Right lobe of liver (tissue), 6 donors: ENCODE data around the gene LIN9. TPM values are rescaled to one million over a fixed set of nuclear protein-coding genes. Genes with fewer than 3 reads are reported as not detected.

Source experiments
- ATAC-seq, 4 donors: fragments of 200-7000 bp; cut with Tn5 transposase; one replicate each; pipeline ENCODE4 v1.9.1; 2020; ENCODE audit warnings: mild to moderate bottlenecking in 4 of 4, moderate library complexity in 4 of 4
- DNase-seq, 3 donors: peaks; one replicate each; pipeline ENCODE4 v3.0.0-alpha.2; 2020
- H3K27ac ChIP-seq, 3 donors: fragments of 200-600 bp; one replicate each; pipeline ENCODE4 v1.8.0; 2022
- H3K27me3 ChIP-seq, 2 donors: fragments of 200-600 bp; one replicate each; pipeline ENCODE4 v1.8.0; 2022
- H3K36me3 ChIP-seq, 4 donors: fragments of 200-600 bp; sonication (generic) in 1 of 4; one replicate each; pipeline versions ENCODE4 v1.5.1 to v1.8.0; 2017 to 2022; ENCODE audit warnings: control low read depth in 1 of 4
- H3K4me1 ChIP-seq, 4 donors: fragments of 200-600 bp; sonication (generic) in 1 of 4; one replicate each; pipeline versions ENCODE4 v1.5.1 to v1.8.0; 2017 to 2022; ENCODE audit warnings: control low read depth in 1 of 4
- H3K4me3 ChIP-seq, 3 donors: fragments of 200-600 bp; one replicate each; pipeline ENCODE4 v1.8.0; 2022
- H3K9me3 ChIP-seq, 4 donors: fragments of 200-600 bp; sonication (generic) in 1 of 4; one replicate each; pipeline versions ENCODE4 v1.5.1 to v1.8.0; 2017 to 2022; ENCODE audit warnings: control low read depth in 1 of 4
- POLR2A ChIP-seq: fragments of 450-650 bp; IDR thresholded peaks from one replicate; pipeline ENCODE4 v1.6.1; 2017; ENCODE audit warnings: antibody characterized with exemption, mild to moderate bottlenecking
- WGBS: methylation state at CpG from one replicate; pipeline ENCODE4 v1.1.6; 2018; ENCODE audit warnings: low coverage, low lambda C conversion rate; ENCODE audit not compliant: insufficient coverage; ENCODE audit errors: missing lambda C conversion rate; 5-methylcytosine and 5-hydroxymethylcytosine counted together
- intact Hi-C, 2 donors: fragments of 100-400 bp; cut with DNase I; formaldehyde crosslinking; loops; one replicate each; pipeline versions ENCODE4 v1.11.2 to v1.14.1; 2022
- long read RNA-seq: library from polyadenylated mRNA; unstranded; transcript quantifications from one replicate; pipeline ENCODE4 v2.0.0, GENCODE V29; 2019
- total RNA-seq, 6 experiments: library from RNA; depleted of rRNA in 2 of 6; stranded (reverse); fragments of >200 nt in 2 of 6; fragmentation: NEBNext Ultra II Directional in 3 of 6; extraction: Animal tissue kit (Norgen Biotek cat#: 25700) in 3 of 6; gene quantifications; one replicate each; pipeline versions ENCODE4 v1.1.0 to v1.2.4, GENCODE V29; 2016 to 2023
- TF ChIP-seq, protein P1 (sequence below), 4 donors: fragments of 200-600 bp in 3 of 4; fragments of 450-650 bp in 1 of 4; IDR thresholded peaks; one replicate each; pipeline versions ENCODE4 v1.5.1 to v1.8.0; 2016 to 2022; ENCODE audit warnings: antibody characterized with exemption in 4 of 4, mild to moderate bottlenecking in 2 of 4
- donor health status: DM: no; HTN: yes; CAD: no.
- donor health status: DM: no; HTN: no; CAD: no.
- donor health status: DM: no; HTN: no; CAD: no.
- donor health status: DM: no; HTN: yes; CAD: no.
- donor health status: DM: no; HTN: yes; CAD: no.

Gene LIN9, protein sequence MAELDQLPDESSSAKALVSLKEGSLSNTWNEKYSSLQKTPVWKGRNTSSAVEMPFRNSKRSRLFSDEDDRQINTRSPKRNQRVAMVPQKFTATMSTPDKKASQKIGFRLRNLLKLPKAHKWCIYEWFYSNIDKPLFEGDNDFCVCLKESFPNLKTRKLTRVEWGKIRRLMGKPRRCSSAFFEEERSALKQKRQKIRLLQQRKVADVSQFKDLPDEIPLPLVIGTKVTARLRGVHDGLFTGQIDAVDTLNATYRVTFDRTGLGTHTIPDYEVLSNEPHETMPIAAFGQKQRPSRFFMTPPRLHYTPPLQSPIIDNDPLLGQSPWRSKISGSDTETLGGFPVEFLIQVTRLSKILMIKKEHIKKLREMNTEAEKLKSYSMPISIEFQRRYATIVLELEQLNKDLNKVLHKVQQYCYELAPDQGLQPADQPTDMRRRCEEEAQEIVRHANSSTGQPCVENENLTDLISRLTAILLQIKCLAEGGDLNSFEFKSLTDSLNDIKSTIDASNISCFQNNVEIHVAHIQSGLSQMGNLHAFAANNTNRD
- 1 to 10 TPM in 2 of 6 experiments, under 1 TPM in 4; 0.46 to 1.5 (median 0.91) TPM for total RNA-seq
- long read RNA-seq, result 0 reads

DNA sequence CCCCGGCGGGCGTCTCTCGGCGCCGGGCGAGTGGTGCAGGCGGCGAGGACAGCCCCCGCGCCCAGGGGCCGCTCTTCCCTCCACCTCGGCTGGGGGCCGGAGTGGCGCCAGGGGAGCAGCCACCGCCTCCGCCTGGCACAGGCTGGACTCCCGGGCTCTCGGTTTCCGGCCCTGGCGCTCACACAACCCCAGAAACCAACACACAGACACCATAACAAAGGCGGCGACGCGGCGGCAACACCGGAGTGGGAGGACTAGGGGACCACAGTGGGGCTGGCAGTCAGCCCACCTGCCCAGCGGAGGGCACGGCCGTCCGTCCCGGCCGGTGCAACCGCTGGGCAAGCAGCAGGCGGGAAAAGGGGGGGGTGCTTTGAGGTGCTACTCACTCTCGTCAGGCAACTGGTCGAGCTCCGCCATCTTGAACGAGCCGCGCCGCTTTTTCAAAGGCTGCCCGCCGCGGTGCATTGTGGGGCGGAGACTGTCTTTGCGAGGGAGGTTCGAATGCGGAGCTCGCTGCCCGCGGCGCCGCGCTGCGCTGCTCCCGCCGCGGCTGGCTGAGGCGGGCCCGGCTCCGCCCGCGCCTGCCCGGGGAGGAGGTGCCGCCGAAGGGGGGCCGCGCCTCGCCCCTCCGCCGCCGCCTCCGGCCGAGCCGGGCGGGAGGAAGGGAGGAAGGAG is at the start of gene LIN9:
TSS of gene LIN9 (minus strand) at position 442 of the 675 bp plus-strand sequence. CDS start at position 417, 25 bp downstream.
- H3K4me1 ChIP-seq, result peaks cover 0 to 5% (median 0%) of the 10 kb centered on the region in 4 donors
- H3K36me3 ChIP-seq, result no peaks in the 10 kb centered on the region
- ATAC-seq (peak; percentile 95 to 96 (median 96)), DNase-seq (peak; percentile 92)
- 0% methylated on average over 8 of the region's 77 CpGs for WGBS
- no peaks in the 10 kb centered on the region for H3K27me3 ChIP-seq
- no peaks in the 10 kb centered on the region for H3K9me3 ChIP-seq
- no peak for TF ChIP-seq POLR2A
- TF ChIP-seq, protein P1, sequence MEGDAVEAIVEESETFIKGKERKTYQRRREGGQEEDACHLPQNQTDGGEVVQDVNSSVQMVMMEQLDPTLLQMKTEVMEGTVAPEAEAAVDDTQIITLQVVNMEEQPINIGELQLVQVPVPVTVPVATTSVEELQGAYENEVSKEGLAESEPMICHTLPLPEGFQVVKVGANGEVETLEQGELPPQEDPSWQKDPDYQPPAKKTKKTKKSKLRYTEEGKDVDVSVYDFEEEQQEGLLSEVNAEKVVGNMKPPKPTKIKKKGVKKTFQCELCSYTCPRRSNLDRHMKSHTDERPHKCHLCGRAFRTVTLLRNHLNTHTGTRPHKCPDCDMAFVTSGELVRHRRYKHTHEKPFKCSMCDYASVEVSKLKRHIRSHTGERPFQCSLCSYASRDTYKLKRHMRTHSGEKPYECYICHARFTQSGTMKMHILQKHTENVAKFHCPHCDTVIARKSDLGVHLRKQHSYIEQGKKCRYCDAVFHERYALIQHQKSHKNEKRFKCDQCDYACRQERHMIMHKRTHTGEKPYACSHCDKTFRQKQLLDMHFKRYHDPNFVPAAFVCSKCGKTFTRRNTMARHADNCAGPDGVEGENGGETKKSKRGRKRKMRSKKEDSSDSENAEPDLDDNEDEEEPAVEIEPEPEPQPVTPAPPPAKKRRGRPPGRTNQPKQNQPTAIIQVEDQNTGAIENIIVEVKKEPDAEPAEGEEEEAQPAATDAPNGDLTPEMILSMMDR (IDR thresholded peaks at IDR 0.05), result no peak
- intact Hi-C loops, result no loop called here
- peak within 1 kb of the TSS; percentile 36 to 56 (median 37) for H3K27ac ChIP-seq
- H3K4me3 ChIP-seq, result peak within 1 kb of the TSS; percentile 89 to 99 (median 93)

DNA sequence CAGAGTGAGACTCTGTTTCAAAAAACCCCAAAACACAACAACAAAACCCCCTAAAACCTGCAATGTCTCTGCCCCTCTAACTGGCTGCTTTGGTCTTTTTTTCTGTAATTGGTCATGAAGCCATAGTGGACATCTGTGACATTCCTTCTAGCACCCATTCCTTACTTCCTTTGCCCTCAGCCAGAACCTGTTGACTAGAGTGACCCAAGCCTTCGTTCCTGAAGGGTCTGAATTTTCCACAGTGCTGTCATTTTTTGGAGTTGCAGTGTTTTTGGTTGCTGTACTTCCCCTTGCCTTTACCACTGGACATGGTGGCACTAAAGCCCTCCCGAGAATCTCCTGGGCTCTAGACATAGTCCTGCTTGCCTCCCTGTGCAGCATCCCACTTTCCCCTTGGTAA is 48.5 kb upstream of the LIN9 start:
- H3K27ac ChIP-seq, result no peak overlapping the region
- H3K27me3 ChIP-seq, result no peaks in the 10 kb centered on the region
- H3K9me3 ChIP-seq, result no peaks in the 10 kb centered on the region
- TF ChIP-seq POLR2A, result no peak
- TF ChIP-seq, protein P1 (IDR thresholded peaks at IDR 0.05), result no peak
- H3K4me1 ChIP-seq, result no peaks in the 10 kb centered on the region
- ATAC-seq (no peak), DNase-seq (no peak)
- H3K36me3 ChIP-seq, result peaks cover 3 to 38% (median 10%) of the 10 kb centered on the region in 4 donors
- 100% methylated on average over 1 of the region's 2 CpGs for WGBS
- intact Hi-C loops, result no loop called here
- H3K4me3 ChIP-seq, result no peak overlapping the region

DNA sequence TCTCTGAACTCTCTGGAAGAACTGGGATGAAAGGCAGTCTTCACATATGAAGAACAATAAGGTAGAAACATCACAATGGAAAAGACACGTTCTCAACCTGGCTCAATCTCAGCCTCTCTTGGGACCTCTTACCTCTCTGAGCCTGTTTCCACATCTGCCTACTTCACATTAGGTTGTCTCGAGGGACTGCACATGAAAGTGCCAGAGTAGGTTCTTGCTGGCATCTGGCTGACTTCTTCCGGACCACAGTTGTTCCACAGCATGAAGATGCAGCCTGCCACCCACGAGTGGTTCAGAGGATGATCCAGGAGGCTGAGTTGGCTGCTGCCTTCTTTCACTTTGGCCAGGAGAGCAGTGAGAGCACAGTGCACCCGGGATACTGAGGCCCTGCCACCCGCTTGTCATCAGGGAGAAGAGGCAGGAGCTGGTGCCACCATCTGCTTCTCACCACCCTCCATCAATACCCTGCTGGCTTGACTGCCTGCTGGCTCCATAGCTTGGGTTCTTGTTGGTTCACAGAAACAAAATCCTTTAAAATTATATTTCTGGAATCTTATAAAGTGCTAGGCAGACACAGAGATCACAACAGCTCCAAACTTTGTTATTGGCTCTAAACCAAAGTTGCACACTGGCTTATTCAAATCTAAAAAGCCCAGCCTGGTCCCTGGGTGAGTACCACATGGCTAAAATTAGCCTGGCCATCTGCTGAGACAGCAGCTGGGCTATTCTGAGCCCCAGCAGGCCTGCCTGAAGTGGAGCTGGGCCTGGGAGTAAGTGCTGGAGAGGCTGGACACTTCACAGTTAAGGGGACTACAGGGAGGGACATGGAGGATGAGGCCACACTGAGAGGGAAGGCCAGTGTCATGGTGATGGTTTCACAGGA is 46.9 kb upstream of the LIN9 start:
- no CpG with 5 or more reads among the region's 6 CpGs for WGBS
- DNase-seq, result no peak
- Histone ChIP-seq H3K36me3 (peaks cover 3 to 23% (median 4%) of the 10 kb centered on the region in 4 donors), H3K4me1 (no peaks in the 10 kb centered on the region), H3K27ac (no peak overlapping the region), H3K9me3 (no peaks in the 10 kb centered on the region), H3K4me3 (no peak overlapping the region), H3K27me3 (no peaks in the 10 kb centered on the region)
- intact Hi-C loops, result no loop called here
- TF ChIP-seq, protein P1 (IDR thresholded peaks at IDR 0.05), result no peak
- TF ChIP-seq POLR2A, result no peak
- ATAC-seq, result peak in 1 of 4 donors; percentile 11

DNA sequence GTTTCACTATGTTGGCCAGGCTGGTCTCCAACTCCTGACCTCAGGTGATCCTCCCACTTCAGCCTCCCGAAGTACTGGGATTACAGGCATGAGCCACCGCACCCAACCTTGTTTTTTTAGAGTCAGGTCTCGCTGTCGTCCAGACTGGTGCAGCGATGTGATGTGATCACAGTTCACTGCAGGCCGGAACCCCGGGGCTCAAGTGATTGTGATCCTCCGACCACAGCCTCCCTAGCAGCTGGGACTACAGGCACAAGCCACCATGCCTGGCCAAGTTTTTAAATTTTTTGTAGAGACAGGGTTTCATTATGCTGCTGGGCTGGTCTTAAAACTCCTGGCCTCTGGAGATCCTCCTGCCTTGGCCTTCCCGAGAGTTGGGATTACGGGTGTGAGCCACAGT is 46.1 kb upstream of the LIN9 start:
- intact Hi-C loops, result no loop called here
- no peak overlapping the region for H3K27ac ChIP-seq
- whole genome bisulfite sequencing, result 91% methylated on average over 9 of the region's 10 CpGs

More for the DNA sequence above, 46.1 kb upstream of the LIN9 start:
- TF ChIP-seq, protein P1 (IDR thresholded peaks at IDR 0.05), result no peak
- no peak for TF ChIP-seq POLR2A
- DNase-seq (no peak), ATAC-seq (no peak)
- H3K27me3 ChIP-seq, result no peaks in the 10 kb centered on the region
- peaks cover 0 to 14% (median 3%) of the 10 kb centered on the region in 4 donors for H3K36me3 ChIP-seq
- H3K4me3 ChIP-seq, result no peak overlapping the region
- H3K9me3 ChIP-seq, result no peaks in the 10 kb centered on the region
- no peaks in the 10 kb centered on the region for H3K4me1 ChIP-seq
